ENCODE data around the gene MORC2. TPM values are rescaled to one million over a fixed set of nuclear protein-coding genes. Genes with fewer than 3 reads are reported as not detected.
A peak's percentile ranks its signal among the peaks of the same experiment; 100 is the strongest.

MORC2 gene
- total RNA-seq, 5 donors from 2014 or later (not counting 1 experiment from before 2014, with no cell fraction given), result 33.6 to 49.1 (median 45.4) TPM

GRCh38 chr22:30894371-30894740, 74.2 kb downstream of the MORC2 start:
- no peaks in the 10 kb centered on the region for H3K27me3 ChIP-seq (replicated peaks in 1 of 2; ENCODE audit: control insufficient read depth in 2 of 2, extremely low read depth in 1 of 2, insufficient read depth in 2 of 2, low read length in 1 of 2)
- ATAC-seq (replicated peaks in 1 of 4) (peak in 3 of 4 experiments; percentile 28 to 48 (median 34)), DNase-seq (no peak)
- no peak overlapping the region for H3K4me3 ChIP-seq (ENCODE audit: control insufficient read depth in 1 of 2, extremely low read depth in 1 of 2, low read length in 1 of 2)
- H3K9me3 ChIP-seq, result no peaks in the 10 kb centered on the region
- H3K36me3 ChIP-seq (ENCODE audit: control insufficient read depth in 2 of 2, extremely low read depth in 1 of 2, insufficient read depth in 1 of 2, low read length in 1 of 2), result no peaks in the 10 kb centered on the region
- CTCF ChIA-PET, result interaction anchor here in 1 of 2 donors (0.6 kb wide), 1 partner anchor 135 kb away, joined by 4 read pairs; no protein-coding TSS in a partner anchor
- peaks cover 0 to 3% (median 3%) of the 10 kb centered on the region in 3 donors for H3K9me3 Mint-ChIP-seq
- peak overlapping the region; percentile 43 for H3K27ac ChIP-seq (ENCODE audit: low read length)
- no peaks in the 10 kb centered on the region for H3K27me3 Mint-ChIP-seq
- peaks cover 16 to 21% of the 10 kb centered on the region in 2 experiments for H3K4me1 ChIP-seq (ENCODE audit: control insufficient read depth in 1 of 2, extremely low read depth in 1 of 2, insufficient read depth in 2 of 2, low read length in 2 of 2)
- peak overlapping the region in 2 of 3 donors; percentile 57 to 73 for H3K4me3 Mint-ChIP-seq
- POLR2A ChIA-PET, result no interaction called here
- 81% methylated on average over 2 of the region's 3 CpGs for WGBS (ENCODE audit: insufficient coverage)
- peaks cover 10% of the 10 kb centered on the region for H3K36me3 Mint-ChIP-seq
- peaks cover 29 to 38% (median 37%) of the 10 kb centered on the region in 3 donors for H3K4me1 Mint-ChIP-seq
- H3K27ac Mint-ChIP-seq, result peak overlapping the region; percentile 84 to 88

- Mint-ChIP-seq H3K36me3 (peaks cover 13% of the 10 kb centered on the region), H3K4me1 (peaks cover 29 to 38% (median 37%) of the 10 kb centered on the region in 3 donors), H3K4me3 (peak overlapping the region; percentile 34 to 73 (median 57)), H3K27ac (peak overlapping the region; percentile 84 to 88), H3K9me3 (peaks cover 0 to 3% (median 2%) of the 10 kb centered on the region in 3 donors), H3K27me3 (no peaks in the 10 kb centered on the region)
- ChIA-PET POLR2A (no interaction called here), CTCF (interaction anchor here in 1 of 2 donors (0.6 kb wide), 1 partner anchor 136 kb away, joined by 4 read pairs; no protein-coding TSS in a partner anchor)
- peaks cover 0 to 2% of the 10 kb centered on the region in 2 donors for H3K36me3 ChIP-seq (ENCODE audit: control insufficient read depth in 2 of 2, extremely low read depth in 1 of 2, insufficient read depth in 1 of 2, low read length in 1 of 2)
- 87% methylated on average over 12 of the region's 23 CpGs for WGBS (ENCODE audit: insufficient coverage)
- H3K4me1 ChIP-seq (ENCODE audit: control insufficient read depth in 1 of 2, extremely low read depth in 1 of 2, insufficient read depth in 2 of 2, low read length in 2 of 2), result peaks cover 16 to 21% of the 10 kb centered on the region in 2 experiments
- H3K4me3 ChIP-seq (ENCODE audit: control insufficient read depth in 1 of 2, extremely low read depth in 1 of 2, low read length in 1 of 2), result no peak overlapping the region
- ATAC-seq (replicated peaks in 1 of 4), result peak; percentile 19 to 63 (median 56)
- peak overlapping the region; percentile 43 for H3K27ac ChIP-seq (ENCODE audit: low read length)
- DNase-seq, result peak in 2 of 35 experiments; percentile 7 to 21
- H3K9me3 ChIP-seq, result no peaks in the 10 kb centered on the region
- H3K27me3 ChIP-seq (replicated peaks in 1 of 2; ENCODE audit: control insufficient read depth in 2 of 2, extremely low read depth in 1 of 2, insufficient read depth in 2 of 2, low read length in 1 of 2), result no peaks in the 10 kb centered on the region
Measured at GRCh38 chr22:30893434-30894370, 74.9 kb downstream of the MORC2 start.

- peaks cover 0 to 2% of the 10 kb centered on the region in 2 donors for H3K36me3 ChIP-seq (ENCODE audit: control insufficient read depth in 2 of 2, extremely low read depth in 1 of 2, insufficient read depth in 1 of 2, low read length in 1 of 2)
- ATAC-seq (replicated peaks in 1 of 4) (no peak), DNase-seq (peak in 1 of 35 experiments; percentile 16)
- H3K4me3 Mint-ChIP-seq, result no peak overlapping the region
- CTCF ChIA-PET, result no interaction called here
- H3K4me1 ChIP-seq (ENCODE audit: control insufficient read depth in 1 of 2, extremely low read depth in 1 of 2, insufficient read depth in 2 of 2, low read length in 2 of 2), result peaks cover 16 to 21% of the 10 kb centered on the region in 2 experiments
- H3K27ac ChIP-seq (ENCODE audit: low read length), result no peak overlapping the region
- no peak overlapping the region for H3K27ac Mint-ChIP-seq
- H3K4me1 Mint-ChIP-seq, result peaks cover 29 to 38% (median 37%) of the 10 kb centered on the region in 3 donors
- H3K36me3 Mint-ChIP-seq, result peaks cover 9% of the 10 kb centered on the region
- H3K4me3 ChIP-seq (ENCODE audit: control insufficient read depth in 1 of 2, extremely low read depth in 1 of 2, low read length in 1 of 2), result no peak overlapping the region
- H3K9me3 Mint-ChIP-seq, result no peaks in the 10 kb centered on the region
- WGBS (ENCODE audit: insufficient coverage), result no CpG with 5 or more reads among the region's 5 CpGs
- no peaks in the 10 kb centered on the region for H3K27me3 ChIP-seq (replicated peaks in 1 of 2; ENCODE audit: control insufficient read depth in 2 of 2, extremely low read depth in 1 of 2, insufficient read depth in 2 of 2, low read length in 1 of 2)
- H3K27me3 Mint-ChIP-seq, result no peaks in the 10 kb centered on the region
- POLR2A ChIA-PET, result no interaction called here
- no peaks in the 10 kb centered on the region for H3K9me3 ChIP-seq
Measured at GRCh38 chr22:30892731-30893221, 75.8 kb downstream of the MORC2 start.

GRCh38 chr22:30892286-30892685, 76.3 kb downstream of the MORC2 start:
- DNase-seq (no peak), ATAC-seq (replicated peaks in 1 of 4) (no peak)
- Mint-ChIP-seq H3K9me3 (no peaks in the 10 kb centered on the region), H3K4me3 (no peak overlapping the region), H3K27me3 (no peaks in the 10 kb centered on the region), H3K4me1 (peaks cover 29 to 38% (median 37%) of the 10 kb centered on the region in 3 donors), H3K36me3 (peaks cover 9% of the 10 kb centered on the region), H3K27ac (peak overlapping the region in 1 of 2 donors; percentile 19)
- POLR2A ChIA-PET, result no interaction called here
- H3K4me3 ChIP-seq (ENCODE audit: control insufficient read depth in 1 of 2, extremely low read depth in 1 of 2, low read length in 1 of 2), result no peak overlapping the region
- H3K4me1 ChIP-seq (ENCODE audit: control insufficient read depth in 1 of 2, extremely low read depth in 1 of 2, insufficient read depth in 2 of 2, low read length in 2 of 2), result peaks cover 16 to 21% of the 10 kb centered on the region in 2 experiments
- no peak overlapping the region for H3K27ac ChIP-seq (ENCODE audit: low read length)
- CTCF ChIA-PET, result no interaction called here
- no peaks in the 10 kb centered on the region for H3K27me3 ChIP-seq (replicated peaks in 1 of 2; ENCODE audit: control insufficient read depth in 2 of 2, extremely low read depth in 1 of 2, insufficient read depth in 2 of 2, low read length in 1 of 2)
- no peaks in the 10 kb centered on the region for H3K9me3 ChIP-seq
- 87% methylated on average over 7 of the region's 8 CpGs for WGBS (ENCODE audit: insufficient coverage)
- H3K36me3 ChIP-seq (ENCODE audit: control insufficient read depth in 2 of 2, extremely low read depth in 1 of 2, insufficient read depth in 1 of 2, low read length in 1 of 2), result peaks cover 0 to 2% of the 10 kb centered on the region in 2 donors

- Histone ChIP-seq H3K27me3 (replicated peaks in 1 of 2; ENCODE audit: control insufficient read depth in 2 of 2, extremely low read depth in 1 of 2, insufficient read depth in 2 of 2, low read length in 1 of 2) (no peaks in the 10 kb centered on the region), H3K36me3 (ENCODE audit: control insufficient read depth in 2 of 2, extremely low read depth in 1 of 2, insufficient read depth in 1 of 2, low read length in 1 of 2) (peaks cover 0 to 2% of the 10 kb centered on the region in 2 donors), H3K4me1 (ENCODE audit: control insufficient read depth in 1 of 2, extremely low read depth in 1 of 2, insufficient read depth in 2 of 2, low read length in 2 of 2) (peaks cover 16 to 21% of the 10 kb centered on the region in 2 experiments), H3K4me3 (ENCODE audit: control insufficient read depth in 1 of 2, extremely low read depth in 1 of 2, low read length in 1 of 2) (no peak overlapping the region), H3K27ac (ENCODE audit: low read length) (no peak overlapping the region), H3K9me3 (no peaks in the 10 kb centered on the region)
- Mint-ChIP-seq H3K36me3 (peaks cover 6% of the 10 kb centered on the region), H3K4me3 (no peak overlapping the region), H3K9me3 (no peaks in the 10 kb centered on the region), H3K27me3 (no peaks in the 10 kb centered on the region), H3K4me1 (peaks cover 29 to 38% (median 37%) of the 10 kb centered on the region in 3 donors), H3K27ac (no peak overlapping the region)
- ATAC-seq (replicated peaks in 1 of 4) (no peak), DNase-seq (peak in 1 of 35 experiments; percentile 9)
- ChIA-PET CTCF (no interaction called here), POLR2A (no interaction called here)
- 78% methylated on average over 6 of the region's 6 CpGs for WGBS (ENCODE audit: insufficient coverage)
Measured at GRCh38 chr22:30891781-30892180, 76.8 kb downstream of the MORC2 start.

- H3K4me3 ChIP-seq (ENCODE audit: control insufficient read depth in 1 of 2, extremely low read depth in 1 of 2, low read length in 1 of 2), result no peak overlapping the region
- Mint-ChIP-seq H3K36me3 (peaks cover 6% of the 10 kb centered on the region), H3K27me3 (no peaks in the 10 kb centered on the region), H3K27ac (no peak overlapping the region), H3K4me3 (no peak overlapping the region), H3K4me1 (peaks cover 29 to 38% (median 37%) of the 10 kb centered on the region in 3 donors), H3K9me3 (no peaks in the 10 kb centered on the region)
- POLR2A ChIA-PET, result no interaction called here
- H3K9me3 ChIP-seq, result no peaks in the 10 kb centered on the region
- ATAC-seq (replicated peaks in 1 of 4) (no peak), DNase-seq (peak in 1 of 35 experiments; percentile 10)
- H3K27ac ChIP-seq (ENCODE audit: low read length), result no peak overlapping the region
- H3K4me1 ChIP-seq (ENCODE audit: control insufficient read depth in 1 of 2, extremely low read depth in 1 of 2, insufficient read depth in 2 of 2, low read length in 2 of 2), result peaks cover 16 to 21% of the 10 kb centered on the region in 2 experiments
- H3K36me3 ChIP-seq (ENCODE audit: control insufficient read depth in 2 of 2, extremely low read depth in 1 of 2, insufficient read depth in 1 of 2, low read length in 1 of 2), result peaks cover 0 to 2% of the 10 kb centered on the region in 2 donors
- CTCF ChIA-PET, result no interaction called here
- no peaks in the 10 kb centered on the region for H3K27me3 ChIP-seq (replicated peaks in 1 of 2; ENCODE audit: control insufficient read depth in 2 of 2, extremely low read depth in 1 of 2, insufficient read depth in 2 of 2, low read length in 1 of 2)
- whole genome bisulfite sequencing (ENCODE audit: insufficient coverage), result 77% methylated on average over 8 of the region's 8 CpGs
Measured at GRCh38 chr22:30891443-30891755, 77.2 kb downstream of the MORC2 start.

Data from T-cell (primary cell).